ENCODE data around the gene ASTN2. TPM values are rescaled to one million over a fixed set of nuclear protein-coding genes. Genes with fewer than 3 reads are reported as not detected.

Gene ASTN2
- total and polyA plus RNA-seq, 7 donors = 0.60 to 7.5 (median 2.2) TPM

DNA sequence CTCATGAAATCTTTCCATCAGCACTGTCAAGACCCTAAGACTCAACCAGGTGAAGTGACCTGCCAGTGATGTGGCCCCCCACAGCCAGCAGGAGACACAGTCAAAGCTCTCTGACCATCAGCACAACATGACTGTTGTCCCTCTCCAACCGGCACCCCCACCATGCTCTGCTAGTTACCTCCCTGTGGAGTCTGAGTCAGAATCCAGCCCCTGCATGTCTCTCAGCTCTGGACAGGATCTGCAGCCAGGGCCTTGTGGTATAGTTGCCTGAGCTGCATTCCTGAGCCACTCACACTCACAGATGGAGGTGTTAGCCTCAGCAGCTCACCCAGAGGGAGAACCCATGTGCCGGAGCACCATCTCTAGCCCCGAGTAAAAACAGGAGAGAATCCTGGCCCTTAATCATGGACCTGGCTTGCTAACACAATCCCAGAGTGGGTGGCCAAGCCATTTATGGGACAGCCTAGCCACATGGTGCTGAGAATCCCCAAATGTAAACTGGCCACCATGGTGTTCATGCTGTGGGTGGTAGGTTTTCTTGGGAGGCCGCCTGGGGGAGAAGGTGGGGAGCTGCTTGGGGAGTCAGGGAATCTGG lies 1023.5 kb downstream of the ASTN2 start:
- H3K4me3 ChIP-seq = no peak overlapping the region
- H3K27ac ChIP-seq = no peak overlapping the region
- H3K27me3 ChIP-seq = no peaks in the 10 kb centered on the region
- no peak for DNase-seq
- H3K36me3 ChIP-seq = peaks cover 0 to under 1% (median 0%) of the 10 kb centered on the region in 4 donors
- intact Hi-C loops (cut with DNase I) = no loop called here
- H3K9me3 ChIP-seq = no peaks in the 10 kb centered on the region
- H3K4me1 ChIP-seq = no peaks in the 10 kb centered on the region
- no peak for TF ChIP-seq EP300 (IDR thresholded peaks at IDR 0.05)
- no peak for TF ChIP-seq POLR2AphosphoS5 (IDR thresholded peaks at IDR 0.05)
- TF ChIP-seq POLR2A (IDR thresholded peaks at IDR 0.05) = no peak
- TF ChIP-seq, protein P1, sequence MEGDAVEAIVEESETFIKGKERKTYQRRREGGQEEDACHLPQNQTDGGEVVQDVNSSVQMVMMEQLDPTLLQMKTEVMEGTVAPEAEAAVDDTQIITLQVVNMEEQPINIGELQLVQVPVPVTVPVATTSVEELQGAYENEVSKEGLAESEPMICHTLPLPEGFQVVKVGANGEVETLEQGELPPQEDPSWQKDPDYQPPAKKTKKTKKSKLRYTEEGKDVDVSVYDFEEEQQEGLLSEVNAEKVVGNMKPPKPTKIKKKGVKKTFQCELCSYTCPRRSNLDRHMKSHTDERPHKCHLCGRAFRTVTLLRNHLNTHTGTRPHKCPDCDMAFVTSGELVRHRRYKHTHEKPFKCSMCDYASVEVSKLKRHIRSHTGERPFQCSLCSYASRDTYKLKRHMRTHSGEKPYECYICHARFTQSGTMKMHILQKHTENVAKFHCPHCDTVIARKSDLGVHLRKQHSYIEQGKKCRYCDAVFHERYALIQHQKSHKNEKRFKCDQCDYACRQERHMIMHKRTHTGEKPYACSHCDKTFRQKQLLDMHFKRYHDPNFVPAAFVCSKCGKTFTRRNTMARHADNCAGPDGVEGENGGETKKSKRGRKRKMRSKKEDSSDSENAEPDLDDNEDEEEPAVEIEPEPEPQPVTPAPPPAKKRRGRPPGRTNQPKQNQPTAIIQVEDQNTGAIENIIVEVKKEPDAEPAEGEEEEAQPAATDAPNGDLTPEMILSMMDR (IDR thresholded peaks at IDR 0.05) = no peak
- 87 to 91% methylated on average over 4 of the region's 4 CpGs for WGBS, 2 donors

DNA sequence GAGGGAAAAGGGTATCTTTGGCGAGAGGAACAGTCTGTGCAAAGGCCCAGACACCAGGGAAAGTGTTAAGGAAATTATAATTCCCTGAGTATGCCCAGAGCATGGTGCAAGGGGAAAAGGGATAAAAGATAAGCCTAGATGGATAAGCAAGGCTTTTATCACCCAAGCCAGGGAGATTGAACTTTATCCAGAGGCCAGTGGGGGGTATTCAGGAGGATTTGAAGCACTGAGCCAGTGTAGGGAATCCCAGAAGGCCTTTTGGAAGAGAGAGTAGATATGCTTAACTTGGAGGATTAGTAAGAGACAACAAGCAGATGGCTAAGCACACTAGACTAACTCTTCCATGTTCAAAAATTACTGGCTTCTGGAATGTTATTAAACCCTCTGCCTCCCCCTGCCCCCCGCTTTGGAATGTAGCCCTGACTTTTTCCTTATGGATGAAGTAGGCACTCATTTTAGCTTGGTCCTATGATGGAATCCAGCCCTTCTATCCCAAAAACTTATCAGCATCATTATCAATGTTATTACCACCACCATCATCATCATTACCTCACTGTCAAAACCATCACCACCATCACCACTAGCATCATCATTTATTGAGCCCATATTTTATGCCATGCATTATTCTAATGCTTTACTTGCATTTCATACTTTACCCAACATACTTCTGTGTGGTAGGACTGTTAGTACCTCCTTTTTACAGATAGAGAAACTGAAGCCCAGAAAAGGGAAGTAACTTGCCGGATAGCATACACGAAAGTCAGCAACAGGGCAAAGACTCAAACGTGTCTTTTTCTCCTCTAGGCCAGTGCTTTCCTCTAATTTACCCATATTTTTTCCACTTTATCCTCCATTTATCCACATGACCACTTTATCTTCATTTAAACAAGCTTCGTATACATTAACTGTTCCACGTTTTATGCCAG lies 1024.3 kb downstream of the ASTN2 start:
- TF ChIP-seq, protein P1 (IDR thresholded peaks at IDR 0.05) = no peak
- TF ChIP-seq POLR2AphosphoS5 (IDR thresholded peaks at IDR 0.05) = no peak
- TF ChIP-seq EP300 (IDR thresholded peaks at IDR 0.05) = no peak
- TF ChIP-seq POLR2A (IDR thresholded peaks at IDR 0.05) = no peak
- 67 to 87% methylated on average over 7 of the region's 7 CpGs for WGBS, 2 donors
- Histone ChIP-seq H3K27ac (no peak overlapping the region), H3K9me3 (no peaks in the 10 kb centered on the region), H3K4me3 (no peak overlapping the region), H3K36me3 (no peaks in the 10 kb centered on the region), H3K27me3 (no peaks in the 10 kb centered on the region), H3K4me1 (no peaks in the 10 kb centered on the region)
- intact Hi-C loops (cut with DNase I) = no loop called here
- DNase-seq = no peak

DNA sequence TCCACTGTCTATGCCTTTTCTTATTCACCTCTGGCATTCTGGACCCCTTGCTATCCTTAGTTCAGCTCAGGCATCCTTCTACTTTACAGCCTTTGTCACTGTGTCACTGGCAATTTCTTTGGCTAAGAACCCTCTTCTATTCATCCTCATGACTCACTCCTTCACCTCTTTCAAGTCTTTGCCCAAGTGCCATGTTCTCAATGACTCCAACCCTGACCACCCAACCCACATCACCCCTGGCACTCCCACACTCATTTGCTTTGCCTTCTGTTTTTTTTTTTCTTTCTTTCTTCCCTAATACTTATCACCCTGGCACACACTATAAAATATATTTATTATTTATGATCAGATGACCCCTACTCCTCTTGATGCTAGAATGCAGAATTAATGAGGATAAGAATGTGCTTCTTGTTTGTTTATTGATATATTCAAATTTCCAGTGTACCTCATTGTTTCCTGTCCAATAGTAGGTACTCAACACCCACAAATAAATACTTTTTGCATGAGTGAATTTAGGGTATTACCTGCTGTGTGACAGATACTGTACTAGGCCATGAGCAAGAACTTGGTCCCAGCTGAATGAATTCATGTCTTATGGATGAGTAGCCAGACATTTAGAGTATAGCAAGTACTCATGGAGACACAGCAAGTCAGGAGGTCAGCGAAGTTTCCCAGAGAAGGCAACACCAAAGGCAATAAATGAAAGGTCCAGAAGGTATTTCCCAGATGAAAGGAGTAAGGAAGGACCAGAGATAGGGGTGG lies 1025.1 kb downstream of the ASTN2 start:
- no peaks in the 10 kb centered on the region for H3K27me3 ChIP-seq
- no peak overlapping the region for H3K4me3 ChIP-seq
- DNase-seq = no peak
- intact Hi-C loops (cut with DNase I) = no loop called here
- no peaks in the 10 kb centered on the region for H3K4me1 ChIP-seq
- TF ChIP-seq POLR2A (IDR thresholded peaks at IDR 0.05) (no peak), EP300 (IDR thresholded peaks at IDR 0.05) (no peak), POLR2AphosphoS5 (IDR thresholded peaks at IDR 0.05) (no peak)
- TF ChIP-seq, protein P1 (IDR thresholded peaks at IDR 0.05) = no peak
- H3K27ac ChIP-seq = no peak overlapping the region
- 81 to 85% methylated on average over 1 of the region's 1 CpG for WGBS, 2 donors
- H3K36me3 ChIP-seq = no peaks in the 10 kb centered on the region
- H3K9me3 ChIP-seq = no peaks in the 10 kb centered on the region

DNA sequence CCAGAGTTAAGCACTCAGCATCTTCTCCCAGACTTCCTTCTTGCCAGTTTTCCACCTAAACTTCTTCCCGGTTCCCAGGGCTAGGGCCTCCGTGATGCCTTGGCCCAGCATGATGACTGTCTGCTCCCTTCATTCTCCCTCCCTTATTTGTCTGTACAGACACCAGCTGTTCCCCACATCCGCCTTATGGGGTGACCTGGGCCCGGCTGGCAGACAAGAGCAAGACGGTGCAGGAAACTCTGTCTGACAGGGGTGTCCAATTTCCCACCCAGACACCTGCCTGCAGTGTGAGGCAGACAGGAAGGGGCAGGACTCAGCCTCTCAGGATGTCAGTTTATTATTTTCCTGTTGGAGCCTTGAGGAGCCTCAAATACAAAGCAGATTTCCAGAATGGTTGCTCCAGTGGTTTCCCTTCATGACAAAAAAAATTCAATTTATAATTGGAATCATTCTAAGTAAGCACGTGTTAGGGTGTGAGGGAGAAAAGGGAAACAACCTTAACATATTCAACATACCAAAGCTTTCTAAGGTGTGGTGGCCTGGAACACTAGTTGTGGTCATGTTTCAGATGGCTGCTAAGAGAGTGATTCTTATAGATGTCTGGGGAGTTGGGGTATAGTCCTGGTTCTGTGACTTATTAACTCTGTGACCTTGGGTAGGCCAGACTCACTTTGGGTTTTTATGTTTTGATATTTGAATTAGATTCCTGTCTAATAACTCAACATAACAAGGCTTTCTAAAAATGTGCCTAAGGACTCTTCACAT lies 1026.7 kb downstream of the ASTN2 start:
- H3K27me3 ChIP-seq = no peaks in the 10 kb centered on the region
- no peak overlapping the region for H3K27ac ChIP-seq
- intact Hi-C loops (cut with DNase I) = no loop called here
- H3K4me1 ChIP-seq = no peaks in the 10 kb centered on the region
- no peaks in the 10 kb centered on the region for H3K9me3 ChIP-seq
- no peak overlapping the region for H3K4me3 ChIP-seq
- TF ChIP-seq POLR2AphosphoS5 (IDR thresholded peaks at IDR 0.05) (no peak), EP300 (IDR thresholded peaks at IDR 0.05) (no peak)
- H3K36me3 ChIP-seq = no peaks in the 10 kb centered on the region
- DNase-seq = no peak
- 53 to 74% methylated on average over 6 of the region's 6 CpGs for WGBS, 2 donors

Measured in sigmoid colon (tissue), 7 donors.